GM12801 (cell line): ENCODE results near the gene CSH2.
"Not testable (repeated sequence)": the region's sequence is repeated elsewhere in the genome, so short reads cannot be mapped to it uniquely, and the experiment has no call there.

Experiments used
- CTCF ChIP-seq: IDR thresholded peaks from one replicate; pipeline ENCODE4 v1.5.1; 2011; ENCODE audit warnings: control low read depth; ENCODE audit not compliant: insufficient read length; ENCODE audit errors: extremely low read depth

CSH2 gene

GRCh38 chr17:63911657-63912100 lies 38.2 kb upstream of the CSH2 start:
- TF ChIP-seq CTCF = no peak

GRCh38 chr17:63911041-63911635 lies 37.7 kb upstream of the CSH2 start, which contains the start of gene CSHL1:
Gene CSHL1, minus strand, starts transcription at chr17:63911258. Its CDS starts 62 bp downstream, at chr17:63911196.
- TF ChIP-seq CTCF = no peak

GRCh38 chr17:63910096-63910495 lies 36.6 kb upstream of the CSH2 start:
- no peak for TF ChIP-seq CTCF

- TF ChIP-seq CTCF = not testable (repeated sequence)
These were observed 23.3 kb upstream of the CSH2 start, which contains the start of gene CSH1 for GRCh38 chr17:63896524-63897354. Gene CSH1, minus strand, starts transcription at chr17:63896574. Its CDS starts 63 bp downstream, at chr17:63896511.

GRCh38 chr17:63881935-63882601 lies 8.6 kb upstream of the CSH2 start, which contains the start of gene GH2:
Gene GH2, minus strand, starts transcription at chr17:63881944. Its CDS starts 143 bp downstream, at chr17:63881801.
- no peak for TF ChIP-seq CTCF

- no peak for TF ChIP-seq CTCF
These were observed 7.2 kb upstream of the CSH2 start for GRCh38 chr17:63880706-63881105.

GRCh38 chr17:63859257-63859656 lies 14.2 kb downstream of the CSH2 start:
- no peak for TF ChIP-seq CTCF
